Activated gamma-delta T cell treated with anti-CD3 and anti-CD28 coated beads, Interleukin-2, amount 50 U/mL, for 16 hours (primary cell): ENCODE results near the gene RAB44.
"Not testable (repeated sequence)": the region's sequence is repeated elsewhere in the genome, so short reads cannot be mapped to it uniquely, and the experiment has no call there.

ENCODE experiments used
- DNase-seq: peaks from one replicate; pipeline ENCODE4 v3.0.0-alpha.2; 2020; ENCODE audit warnings: low read depth

Gene RAB44

GRCh38 chr6:36688063-36688738 is 9.4 kb upstream of the RAB44 start:
- DNase-seq = no peak

GRCh38 chr6:36688739-36689075 is 8.9 kb upstream of the RAB44 start:
- no peak for DNase-seq

- DNase-seq = no peak
Measured at GRCh38 chr6:36691011-36691410, 6.6 kb upstream of the RAB44 start.

- DNase-seq = no peak
Measured at GRCh38 chr6:36691612-36692011, 6.0 kb upstream of the RAB44 start.

GRCh38 chr6:36692220-36692619 is 5.4 kb upstream of the RAB44 start:
- DNase-seq = no peak

GRCh38 chr6:36692861-36693702 is 4.5 kb upstream of the RAB44 start:
- DNase-seq = no peak

GRCh38 chr6:36694616-36695015 is 3.0 kb upstream of the RAB44 start:
- DNase-seq = no peak

- DNase-seq = no peak
Measured at GRCh38 chr6:36695414-36695813, 2.2 kb upstream of the RAB44 start.

- no peak for DNase-seq
Measured at GRCh38 chr6:36698196-36698595, 570 bp downstream of the RAB44 start.

- no peak for DNase-seq
Measured at GRCh38 chr6:36698871-36699271, 1.2 kb downstream of the RAB44 start.

GRCh38 chr6:36699348-36699747 is 1.7 kb downstream of the RAB44 start:
- no peak for DNase-seq

- no peak for DNase-seq
Measured at GRCh38 chr6:36700071-36700812, 2.6 kb downstream of the RAB44 start.

- DNase-seq = no peak
Measured at GRCh38 chr6:36700831-36701230, 3.2 kb downstream of the RAB44 start.

- no peak for DNase-seq
Measured at GRCh38 chr6:36701401-36701991, 3.9 kb downstream of the RAB44 start.

GRCh38 chr6:36702656-36703055 is 5.0 kb downstream of the RAB44 start:
- no peak for DNase-seq

GRCh38 chr6:36703081-36703606 is 5.5 kb downstream of the RAB44 start:
- no peak for DNase-seq

GRCh38 chr6:36703982-36704381 is 6.4 kb downstream of the RAB44 start:
- DNase-seq = no peak

GRCh38 chr6:36704961-36705577 is 7.4 kb downstream of the RAB44 start:
- not testable (repeated sequence) for DNase-seq

- no peak for DNase-seq
Measured at GRCh38 chr6:36706339-36706738, 8.7 kb downstream of the RAB44 start.

- DNase-seq = no peak
Measured at GRCh38 chr6:36712816-36713215, 15.2 kb downstream of the RAB44 start.

GRCh38 chr6:36713846-36714245 is 16.2 kb downstream of the RAB44 start:
- DNase-seq = no peak

GRCh38 chr6:36714511-36714910 is 16.9 kb downstream of the RAB44 start:
- no peak for DNase-seq
